Ovary (tissue), 3 donors: Measurements from ENCODE around the gene LSS.

Source experiments
- CTCF ChIP-seq, 3 donors: fragments of 450-650 bp in 2 of 3; fragments of 200-600 bp in 1 of 3; IDR thresholded peaks; one replicate each; pipeline versions ENCODE4 v1.5.1 to v1.8.0; 2016 to 2022; ENCODE audit warnings: antibody characterized with exemption in 3 of 3, mild to moderate bottlenecking in 1 of 3
- POLR2A ChIP-seq: fragments of 450-650 bp; IDR thresholded peaks from one replicate; pipeline ENCODE4 v1.6.1; 2017; ENCODE audit warnings: antibody characterized with exemption, mild to moderate bottlenecking, moderate library complexity
- donor health status: DM: no; HTN: no; CAD: no.

- TF ChIP-seq CTCF (IDR thresholded peaks at IDR 0.05) = no peak
- no peak for TF ChIP-seq POLR2A
Observed at GRCh38 chr21:46255166-46255565, 26.6 kb upstream of the LSS start.
